ENCODE data around the gene GAST. TPM values are rescaled to one million over a fixed set of nuclear protein-coding genes. Genes with fewer than 3 reads are reported as not detected.

Gene GAST
- total and polyA plus RNA-seq, 2 of the 13 experiments (the other 11 are each of a cell fraction or from before 2014, with no cell fraction given) = 0.32 to 0.42 TPM

GRCh38 chr17:41734139-41734948 lies 22.2 kb downstream of the GAST start, which contains the start of gene HAP1 (continued):
- TF ChIP-seq, protein P1, sequence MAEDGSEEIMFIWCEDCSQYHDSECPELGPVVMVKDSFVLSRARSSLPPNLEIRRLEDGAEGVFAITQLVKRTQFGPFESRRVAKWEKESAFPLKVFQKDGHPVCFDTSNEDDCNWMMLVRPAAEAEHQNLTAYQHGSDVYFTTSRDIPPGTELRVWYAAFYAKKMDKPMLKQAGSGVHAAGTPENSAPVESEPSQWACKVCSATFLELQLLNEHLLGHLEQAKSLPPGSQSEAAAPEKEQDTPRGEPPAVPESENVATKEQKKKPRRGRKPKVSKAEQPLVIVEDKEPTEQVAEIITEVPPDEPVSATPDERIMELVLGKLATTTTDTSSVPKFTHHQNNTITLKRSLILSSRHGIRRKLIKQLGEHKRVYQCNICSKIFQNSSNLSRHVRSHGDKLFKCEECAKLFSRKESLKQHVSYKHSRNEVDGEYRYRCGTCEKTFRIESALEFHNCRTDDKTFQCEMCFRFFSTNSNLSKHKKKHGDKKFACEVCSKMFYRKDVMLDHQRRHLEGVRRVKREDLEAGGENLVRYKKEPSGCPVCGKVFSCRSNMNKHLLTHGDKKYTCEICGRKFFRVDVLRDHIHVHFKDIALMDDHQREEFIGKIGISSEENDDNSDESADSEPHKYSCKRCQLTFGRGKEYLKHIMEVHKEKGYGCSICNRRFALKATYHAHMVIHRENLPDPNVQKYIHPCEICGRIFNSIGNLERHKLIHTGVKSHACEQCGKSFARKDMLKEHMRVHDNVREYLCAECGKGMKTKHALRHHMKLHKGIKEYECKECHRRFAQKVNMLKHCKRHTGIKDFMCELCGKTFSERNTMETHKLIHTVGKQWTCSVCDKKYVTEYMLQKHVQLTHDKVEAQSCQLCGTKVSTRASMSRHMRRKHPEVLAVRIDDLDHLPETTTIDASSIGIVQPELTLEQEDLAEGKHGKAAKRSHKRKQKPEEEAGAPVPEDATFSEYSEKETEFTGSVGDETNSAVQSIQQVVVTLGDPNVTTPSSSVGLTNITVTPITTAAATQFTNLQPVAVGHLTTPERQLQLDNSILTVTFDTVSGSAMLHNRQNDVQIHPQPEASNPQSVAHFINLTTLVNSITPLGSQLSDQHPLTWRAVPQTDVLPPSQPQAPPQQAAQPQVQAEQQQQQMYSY (CRISPR knock-in tag; IDR thresholded peaks at IDR 0.05) = peak; percentile 41; the same call in 1 of the 2 replicates
- TF ChIP-seq ZBED4 (CRISPR knock-in tag; IDR thresholded peaks at IDR 0.05; ENCODE audit: borderline replicate concordance) (peak; percentile 76), TP53 (CRISPR knock-in tag; conservative IDR thresholded peaks at IDR 0.05) (no peak), ZNF180 (CRISPR knock-in tag; IDR thresholded peaks at IDR 0.05; ENCODE audit: borderline replicate concordance, low read depth) (0 out of 2 replicates have a peak, but pooled peaks have one; percentile 81), MYC (CRISPR knock-in tag; IDR thresholded peaks at IDR 0.05; ENCODE audit: borderline replicate concordance) (0 out of 2 replicates have a peak, but pooled peaks have one; percentile 33), ZNF3 (CRISPR knock-in tag; IDR thresholded peaks at IDR 0.05) (0 out of 2 replicates have a peak, but pooled peaks have one; percentile 52), PAX8 (CRISPR knock-in tag; IDR thresholded peaks at IDR 0.05; ENCODE audit: borderline replicate concordance) (no peak), RARA (CRISPR knock-in tag; IDR thresholded peaks at IDR 0.05) (no peak), IKZF1 (IDR thresholded peaks at IDR 0.05) (no peak), ZBTB49 (CRISPR knock-in tag; IDR thresholded peaks at IDR 0.05; ENCODE audit: borderline replicate concordance) (0 out of 2 replicates have a peak, but pooled peaks have one; percentile 12), SNAPC5 (CRISPR knock-in tag; IDR thresholded peaks at IDR 0.05; ENCODE audit: borderline replicate concordance) (no peak), ETV6 (CRISPR knock-in tag; conservative IDR thresholded peaks at IDR 0.05) (peak; percentile 29; the same call in 1 of the 2 replicates), PREB (CRISPR knock-in tag; IDR thresholded peaks at IDR 0.05) (no peak), U2AF1 (optimal IDR thresholded peaks at IDR 0.05; ENCODE audit: low read depth, low read length) (no peak)
- TF ChIP-seq, protein P2, sequence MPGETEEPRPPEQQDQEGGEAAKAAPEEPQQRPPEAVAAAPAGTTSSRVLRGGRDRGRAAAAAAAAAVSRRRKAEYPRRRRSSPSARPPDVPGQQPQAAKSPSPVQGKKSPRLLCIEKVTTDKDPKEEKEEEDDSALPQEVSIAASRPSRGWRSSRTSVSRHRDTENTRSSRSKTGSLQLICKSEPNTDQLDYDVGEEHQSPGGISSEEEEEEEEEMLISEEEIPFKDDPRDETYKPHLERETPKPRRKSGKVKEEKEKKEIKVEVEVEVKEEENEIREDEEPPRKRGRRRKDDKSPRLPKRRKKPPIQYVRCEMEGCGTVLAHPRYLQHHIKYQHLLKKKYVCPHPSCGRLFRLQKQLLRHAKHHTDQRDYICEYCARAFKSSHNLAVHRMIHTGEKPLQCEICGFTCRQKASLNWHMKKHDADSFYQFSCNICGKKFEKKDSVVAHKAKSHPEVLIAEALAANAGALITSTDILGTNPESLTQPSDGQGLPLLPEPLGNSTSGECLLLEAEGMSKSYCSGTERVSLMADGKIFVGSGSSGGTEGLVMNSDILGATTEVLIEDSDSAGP (CRISPR knock-in tag; IDR thresholded peaks at IDR 0.05; ENCODE audit: borderline replicate concordance) = peak; percentile 56; the same call in 1 of the 2 replicates

All from HepG2 (cell line).